HFF-Myc (cell line): ENCODE data around the gene EPHA2.
"Not testable (repeated sequence)": the region's sequence is repeated elsewhere in the genome, so short reads cannot be mapped to it uniquely, and the experiment has no call there.

Experiments used
- DNase-seq: peaks from one replicate; pipeline ENCODE4 v3.0.0-alpha.2; 2011; ENCODE audit warnings: low read depth; ENCODE audit errors: extremely low read depth
- H3K4me3 ChIP-seq: replicated peaks from 2 replicates; pipeline ENCODE4 v1.5.1; 2011; ENCODE audit warnings: low read depth, mild to moderate bottlenecking, control low read depth, low read length
- CTCF ChIP-seq: IDR thresholded peaks from 2 replicates; pipeline ENCODE4 v1.5.1; 2012; ENCODE audit warnings: mild to moderate bottlenecking, low read depth, low read length, control low read depth; ENCODE audit errors: missing control alignments

Gene EPHA2

GRCh38 chr1:16172218-16172830, 16.5 kb upstream of the EPHA2 start:
- TF ChIP-seq CTCF, result no peak
- DNase-seq, result no peak
- H3K4me3 ChIP-seq, result no peak overlapping the region

- TF ChIP-seq CTCF, result no peak
- DNase-seq, result no peak
- H3K4me3 ChIP-seq, result no peak overlapping the region
These were observed 15.7 kb upstream of the EPHA2 start for GRCh38 chr1:16171314-16172151.

GRCh38 chr1:16170283-16170673, 14.4 kb upstream of the EPHA2 start:
- no peak overlapping the region for H3K4me3 ChIP-seq
- no peak for TF ChIP-seq CTCF
- no peak for DNase-seq

GRCh38 chr1:16168622-16169360, 12.9 kb upstream of the EPHA2 start:
- no peak overlapping the region for H3K4me3 ChIP-seq
- no peak for TF ChIP-seq CTCF
- DNase-seq, result no peak

- H3K4me3 ChIP-seq, result peak overlapping the region; percentile 46
- DNase-seq, result not testable (repeated sequence)
These were observed 12.3 kb upstream of the EPHA2 start for GRCh38 chr1:16168144-16168495.

GRCh38 chr1:16167331-16168143, 11.7 kb upstream of the EPHA2 start:
- TF ChIP-seq CTCF, result no peak
- peak overlapping the region; percentile 46 for H3K4me3 ChIP-seq
- DNase-seq, result no peak

GRCh38 chr1:16166117-16166516, 10.2 kb upstream of the EPHA2 start:
- TF ChIP-seq CTCF, result no peak
- DNase-seq, result no peak

More at GRCh38 chr1:16166117-16166516, 10.2 kb upstream of the EPHA2 start:
- no peak overlapping the region for H3K4me3 ChIP-seq
